Left renal cortex interstitium (tissue), 4 donors: ENCODE data around the gene NAA11. TPM values are rescaled to one million over a fixed set of nuclear protein-coding genes. Genes with fewer than 3 reads are reported as not detected.
A peak's percentile ranks its signal among the peaks of the same experiment; 100 is the strongest.

Experiments used
- DNase-seq, 4 donors: peaks; one replicate each; pipeline ENCODE4 v3.0.0-alpha.2; 2013; ENCODE audit warnings: low read depth in 4 of 4, low spot score in 2 of 4, missing footprints in 1 of 4
- polyA plus RNA-seq, 4 donors: library from polyadenylated mRNA; unstranded; fragments of 120-200 nt; gene quantifications; one replicate each; pipeline ENCODE4 v1.2.1, GENCODE V29; 2013; ENCODE audit not compliant: insufficient read length in 4 of 4

The NAA11 gene
- polyA plus RNA-seq = not detected

DNA sequence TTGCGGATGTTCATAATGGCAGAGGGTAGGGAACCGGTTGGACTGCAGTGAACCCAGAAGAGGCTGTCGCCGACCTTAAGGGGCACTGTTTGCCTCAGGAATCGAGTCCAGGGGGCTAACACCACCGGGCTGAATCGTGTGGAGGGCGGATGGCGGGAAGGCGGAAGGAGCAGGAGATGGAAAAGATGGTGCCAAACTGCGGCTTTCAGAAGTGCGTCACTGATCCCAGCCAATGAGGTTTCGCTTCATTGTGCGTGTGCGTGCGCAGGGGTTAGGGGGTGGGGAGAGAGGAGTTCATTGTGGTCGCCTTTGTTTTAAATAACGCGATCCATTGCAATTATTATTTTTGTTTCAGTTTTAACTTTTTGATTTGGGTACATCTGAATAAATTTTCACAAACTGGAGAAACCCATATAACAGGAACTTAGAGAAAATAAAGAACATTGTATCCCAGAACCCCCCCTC is at the start of gene NAA11:
Gene NAA11 (minus strand): TSS at position 198 of the 465 bp plus-strand sequence. CDS start 184 bp downstream, at position 14.
- DNase-seq = no peak

DNA sequence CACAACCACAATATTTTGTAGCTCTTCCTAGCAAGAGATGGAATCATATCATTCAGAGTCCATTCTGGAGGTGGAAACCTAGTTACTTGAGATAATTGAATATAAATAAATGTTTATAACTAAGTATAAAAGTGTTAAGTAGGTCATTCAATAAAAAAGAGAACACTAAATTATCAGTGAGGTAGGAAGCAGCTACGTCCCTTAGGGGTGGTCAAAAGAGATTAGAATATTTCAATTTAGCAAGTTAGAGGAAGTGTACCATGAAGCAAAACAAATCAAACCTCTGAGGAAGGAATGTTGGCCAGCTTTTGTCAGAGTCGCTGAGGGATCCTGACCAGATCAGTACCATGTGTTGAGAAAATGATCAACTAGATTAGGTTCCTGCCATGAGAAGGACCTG is 44.2 kb upstream of the NAA11 start:
- no peak for DNase-seq

DNA sequence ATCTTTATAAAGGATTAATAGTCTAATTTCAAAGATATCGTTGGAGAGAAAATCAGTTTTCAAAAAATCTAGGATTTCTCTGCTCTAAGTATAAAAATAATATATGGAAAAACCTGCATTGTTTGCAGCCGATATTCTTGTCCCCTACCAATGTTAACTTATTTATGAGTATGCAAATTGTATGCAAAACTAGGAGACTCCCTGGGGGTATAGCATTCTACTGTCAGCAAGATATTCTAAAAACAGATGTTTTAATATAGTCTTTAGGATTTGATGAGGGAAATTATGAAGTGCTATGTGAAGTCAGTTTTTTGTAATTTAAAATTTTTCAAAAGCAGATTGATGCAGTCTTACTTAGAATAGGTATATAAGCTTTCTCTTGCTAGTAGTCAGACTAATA is 41.2 kb upstream of the NAA11 start:
- DNase-seq = no peak

DNA sequence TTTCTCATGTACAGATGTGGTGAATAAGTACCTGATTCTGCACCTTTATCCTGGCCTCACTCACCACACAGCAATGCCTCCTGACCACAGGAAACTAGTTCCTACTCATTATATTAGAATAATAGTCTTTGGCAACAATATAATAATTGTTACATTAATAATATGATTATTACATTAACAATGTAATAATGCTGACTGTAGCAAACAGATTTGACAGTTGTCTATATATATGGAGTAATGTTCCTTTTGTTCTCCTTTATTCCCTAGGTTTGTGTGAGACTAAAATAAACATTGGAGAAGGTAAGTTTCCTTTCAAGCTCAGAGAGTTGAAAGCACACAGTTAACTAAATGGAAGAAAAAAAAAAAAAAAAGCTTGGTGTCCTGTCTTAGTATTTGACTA is 40.6 kb upstream of the NAA11 start:
- DNase-seq = no peak

- DNase-seq = no peak
These were observed 38.2 kb upstream of the NAA11 start for GRCh38 chr4:79364061-79364460.

GRCh38 chr4:79362626-79363025 is 36.8 kb upstream of the NAA11 start:
- no peak for DNase-seq

DNA sequence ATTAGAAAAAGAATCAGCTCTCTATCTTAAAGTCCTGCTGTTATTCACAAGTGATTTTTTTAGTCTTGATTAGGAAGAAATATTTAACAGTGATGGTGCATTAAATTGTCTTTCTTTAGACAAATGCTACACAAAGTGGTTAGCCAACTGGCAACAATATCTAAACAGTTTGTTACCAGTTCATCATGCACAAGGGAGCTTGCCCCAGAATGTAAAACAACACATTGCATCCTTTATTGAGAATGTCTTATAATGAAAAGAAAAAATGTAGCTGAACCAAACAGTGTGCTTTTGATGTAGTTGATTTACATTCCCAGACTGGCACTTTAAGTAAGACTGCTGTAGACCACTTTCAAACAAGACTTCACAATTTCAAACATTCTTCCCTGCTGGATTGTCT is 34.1 kb upstream of the NAA11 start:
- no peak for DNase-seq

- DNase-seq = no peak
These were observed 32.6 kb upstream of the NAA11 start for GRCh38 chr4:79358438-79358837.

DNA sequence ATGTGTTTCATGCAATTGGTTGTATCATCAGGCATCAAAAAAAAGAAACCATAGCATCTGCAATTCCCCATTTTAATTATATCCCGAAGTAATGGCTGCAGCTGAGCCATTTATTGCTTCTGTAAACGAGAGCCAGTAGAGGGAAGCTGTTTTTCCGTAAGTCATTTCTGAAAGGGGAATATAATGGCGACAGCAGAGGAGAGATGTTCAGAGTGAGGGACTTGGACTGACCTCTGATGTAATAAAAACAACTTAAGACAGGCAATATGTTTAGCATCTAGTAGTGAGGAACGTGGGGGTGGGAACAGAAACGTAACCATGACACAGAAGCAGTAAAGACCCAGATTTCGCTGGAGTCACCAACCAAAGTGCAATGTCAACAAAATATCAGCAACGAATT is 31.5 kb upstream of the NAA11 start:
- DNase-seq = peak in 1 of 4 donors; percentile 4

- no peak for DNase-seq
These were observed 27.2 kb upstream of the NAA11 start for GRCh38 chr4:79353075-79353474.

GRCh38 chr4:79348405-79348804 is 22.5 kb upstream of the NAA11 start:
- DNase-seq = no peak

GRCh38 chr4:79341893-79342653 is 16.2 kb upstream of the NAA11 start:
- DNase-seq = no peak

DNA sequence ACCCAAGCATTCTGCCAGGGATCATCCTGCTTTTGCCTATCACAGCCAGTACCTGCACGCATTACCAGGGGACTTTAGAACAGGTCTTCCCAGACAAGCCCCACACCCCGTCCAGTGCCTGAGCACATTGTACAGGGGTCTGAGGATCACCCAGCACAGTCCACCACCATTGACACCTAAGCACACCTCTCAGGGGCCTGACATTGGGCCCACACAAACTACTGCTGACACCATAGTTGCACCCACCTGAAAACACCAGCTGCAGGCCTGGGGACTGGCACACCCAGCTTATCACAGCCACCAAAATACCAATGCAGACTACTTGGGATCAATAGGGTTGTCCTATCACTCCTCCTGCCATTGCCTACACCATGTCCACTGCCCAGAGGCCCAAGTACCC is 14.7 kb upstream of the NAA11 start:
- DNase-seq = no peak

DNA sequence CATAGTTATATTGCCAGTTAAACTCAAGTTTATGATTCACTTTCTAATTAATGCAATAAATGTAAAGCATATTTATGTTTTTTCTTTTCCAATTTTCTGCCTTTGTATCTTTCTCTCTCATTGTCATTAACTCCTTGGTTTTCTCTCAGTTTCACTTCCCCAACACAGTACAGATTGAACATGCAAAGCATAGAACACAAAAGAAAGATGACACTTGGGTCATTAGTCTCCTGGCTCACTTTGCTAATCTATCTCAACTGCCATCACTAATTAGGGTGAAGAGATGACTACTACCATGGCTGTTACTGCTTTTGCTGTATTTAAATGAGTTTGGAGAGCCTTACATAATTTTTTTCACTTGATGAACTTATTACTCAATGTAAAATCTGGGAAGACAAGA is 12.3 kb upstream of the NAA11 start:
- no peak for DNase-seq

- DNase-seq = no peak
These were observed 8.9 kb upstream of the NAA11 start for GRCh38 chr4:79334783-79335182.

- no peak for DNase-seq
These were observed 8.5 kb upstream of the NAA11 start for GRCh38 chr4:79334341-79334740.

GRCh38 chr4:79331126-79331876 is 5.4 kb upstream of the NAA11 start:
- DNase-seq = no peak

DNA sequence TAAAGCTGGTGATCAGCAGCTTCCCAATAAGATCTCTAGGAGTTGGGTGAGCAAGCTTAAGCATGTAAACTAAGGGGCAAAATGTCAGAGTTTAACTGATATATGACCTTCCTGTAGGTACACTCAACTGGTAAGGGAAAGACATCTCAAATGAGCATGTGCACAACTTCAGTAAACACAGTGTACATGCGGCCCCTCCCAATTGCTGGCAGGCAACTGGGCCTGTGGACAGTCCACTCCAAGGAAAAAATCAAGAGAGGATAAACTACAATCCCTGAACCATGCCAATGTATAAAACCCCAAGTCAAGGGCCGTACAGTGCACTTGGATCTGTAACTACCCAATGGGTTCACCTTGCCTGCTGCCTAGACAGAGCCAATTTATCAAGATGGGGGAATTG is 4.9 kb upstream of the NAA11 start:
- no peak for DNase-seq

DNA sequence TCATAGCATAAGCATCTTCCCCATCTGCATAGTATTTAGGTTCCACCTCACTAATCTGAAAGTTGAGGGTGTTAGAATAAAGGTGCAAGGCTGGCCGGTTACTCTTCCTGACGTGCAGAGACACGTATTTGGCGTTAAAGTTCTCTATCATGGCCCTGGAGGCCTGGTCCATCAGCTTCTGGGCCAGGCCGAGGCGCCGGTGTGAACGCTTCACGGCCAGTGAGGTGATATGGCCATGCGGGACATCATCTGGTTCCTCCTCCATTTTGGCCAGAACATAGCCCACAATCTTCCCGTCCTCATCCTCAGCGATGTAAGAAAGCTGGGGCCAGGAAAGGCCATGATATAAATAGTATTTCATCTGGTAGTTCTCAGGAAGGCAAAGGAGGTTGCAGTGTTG is 425 bp downstream of the NAA11 start:
- no peak for DNase-seq

DNA sequence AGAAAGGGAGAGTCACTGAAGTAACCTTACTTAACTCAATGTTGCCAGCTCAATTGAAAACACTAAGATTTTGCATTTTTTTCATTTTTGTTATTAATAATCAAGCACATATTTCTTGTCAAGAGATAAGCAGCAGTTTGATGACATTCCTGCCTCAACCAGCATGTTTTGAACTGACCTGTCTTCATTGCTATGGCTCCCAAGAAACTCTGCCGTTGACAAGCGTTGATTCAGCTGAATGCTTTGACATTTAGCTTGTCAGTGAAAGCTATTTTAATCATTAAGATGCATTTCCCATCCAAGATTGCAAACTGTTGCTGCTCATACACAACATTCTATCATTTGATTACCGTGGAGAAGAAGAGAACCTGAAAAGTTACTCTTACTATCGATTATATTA is 5.9 kb downstream of the NAA11 start:
- DNase-seq = no peak

GRCh38 chr4:79317711-79318110 is 8.2 kb downstream of the NAA11 start:
- DNase-seq = no peak

GRCh38 chr4:79315891-79316290 is 10.0 kb downstream of the NAA11 start:
- DNase-seq = no peak
